Left lung (tissue), 10 donors: Measurements from ENCODE around the gene FSTL5. TPM values are rescaled to one million over a fixed set of nuclear protein-coding genes. Genes with fewer than 3 reads are reported as not detected.
A peak's percentile ranks its signal among the peaks of the same experiment; 100 is the strongest.

Source experiments
- ATAC-seq: fragments of 200-7000 bp; cut with Tn5 transposase; one replicate; pipeline ENCODE4 v1.9.1; 2020; ENCODE audit warnings: moderate library complexity
- DNase-seq, 4 donors: peaks; one replicate each; pipeline ENCODE4 v3.0.0-alpha.2; 2013 to 2020
- H3K27ac ChIP-seq, 2 donors: fragments of 200-600 bp; sonication (generic) in 1 of 2; one replicate each; pipeline versions ENCODE4 v1.5.0 to v1.8.0; 2020 to 2021
- H3K27me3 ChIP-seq, 2 donors: fragments of 200-600 bp; sonication (generic) in 1 of 2; one replicate each; pipeline versions ENCODE4 v1.5.0 to v1.8.0; 2020 to 2021
- H3K36me3 ChIP-seq, 2 donors: fragments of 200-600 bp; sonication (generic) in 1 of 2; one replicate each; pipeline versions ENCODE4 v1.5.0 to v1.8.0; 2020 to 2021
- H3K4me1 ChIP-seq, 2 donors: fragments of 200-600 bp; one replicate each; pipeline ENCODE4 v1.8.0; 2021
- H3K4me3 ChIP-seq, 2 donors: fragments of 200-600 bp; sonication (generic) in 1 of 2; one replicate each; pipeline versions ENCODE4 v1.5.0 to v1.8.0; 2020 to 2021; ENCODE audit warnings: mild to moderate bottlenecking in 1 of 2
- H3K9me3 ChIP-seq, 2 donors: fragments of 200-600 bp; sonication (generic) in 1 of 2; one replicate each; pipeline versions ENCODE4 v1.5.0 to v1.8.0; 2020 to 2021
- CTCF ChIP-seq, 2 donors: fragments of 200-600 bp; sonication (generic) in 1 of 2; IDR thresholded peaks; one replicate each; pipeline versions ENCODE4 v1.5.0 to v1.8.0; 2021; ENCODE audit warnings: antibody characterized with exemption in 2 of 2
- intact Hi-C, 2 donors: fragments of 100-400 bp; cut with DNase I; formaldehyde crosslinking; loops; one replicate each; pipeline versions ENCODE4 v1.11.2 to v1.14.2; 2022
- polyA plus RNA-seq, 6 donors: library from polyadenylated mRNA; unstranded; fragments of 120-200 nt; gene quantifications; one replicate each; pipeline ENCODE4 v1.2.1, GENCODE V29; 2013; ENCODE audit not compliant: insufficient read length in 6 of 6
- total RNA-seq, 2 donors: library from RNA; stranded (reverse); fragmentation: NEBNext Ultra II Directional; extraction: Animal tissue kit (Norgen Biotek cat#: 25700); gene quantifications; one replicate each; pipeline ENCODE4 v1.2.1, GENCODE V29; 2021
- donor health status: DM: no; HTN: yes; CAD: no.
- donor health status: DM: no; HTN: no; CAD: no.

Gene FSTL5
- total and polyA plus RNA-seq, 8 donors: 0.14 to 0.60 (median 0.31) TPM; not detected in 2

- ATAC-seq: no peak
- no peak for TF ChIP-seq CTCF (IDR thresholded peaks at IDR 0.05)
- no peak overlapping the region for H3K4me3 ChIP-seq
Measured at GRCh38 chr4:161702287-161702686, 461.5 kb downstream of the FSTL5 start.

GRCh38 chr4:161696944-161697343 lies 466.9 kb downstream of the FSTL5 start:
- no peak for TF ChIP-seq CTCF (IDR thresholded peaks at IDR 0.05)
- Histone ChIP-seq H3K27me3 (no peaks in the 10 kb centered on the region), H3K4me1 (no peaks in the 10 kb centered on the region), H3K4me3 (no peak overlapping the region), H3K27ac (no peak overlapping the region), H3K9me3 (no peaks in the 10 kb centered on the region), H3K36me3 (no peaks in the 10 kb centered on the region)
- DNase-seq: no peak
- intact Hi-C loops: no loop called here
- ATAC-seq: no peak

More at GRCh38 chr4:161702287-161702686, 461.5 kb downstream of the FSTL5 start:
- intact Hi-C loops: no loop called here
- H3K27me3 ChIP-seq: no peaks in the 10 kb centered on the region
- no peaks in the 10 kb centered on the region for H3K9me3 ChIP-seq
- no peaks in the 10 kb centered on the region for H3K36me3 ChIP-seq
- no peaks in the 10 kb centered on the region for H3K4me1 ChIP-seq
- DNase-seq: no peak
- H3K27ac ChIP-seq: no peak overlapping the region

GRCh38 chr4:161680146-161680545 lies 483.7 kb downstream of the FSTL5 start:
- no peaks in the 10 kb centered on the region for H3K27me3 ChIP-seq
- no peak overlapping the region for H3K27ac ChIP-seq
- intact Hi-C loops: no loop called here
- no peaks in the 10 kb centered on the region for H3K9me3 ChIP-seq
- no peaks in the 10 kb centered on the region for H3K36me3 ChIP-seq
- TF ChIP-seq CTCF (IDR thresholded peaks at IDR 0.05): no peak
- no peaks in the 10 kb centered on the region for H3K4me1 ChIP-seq
- DNase-seq: no peak
- no peak overlapping the region for H3K4me3 ChIP-seq
- ATAC-seq: no peak

- H3K9me3 ChIP-seq: no peaks in the 10 kb centered on the region
- H3K4me3 ChIP-seq: no peak overlapping the region
- TF ChIP-seq CTCF (IDR thresholded peaks at IDR 0.05): no peak
- no peaks in the 10 kb centered on the region for H3K36me3 ChIP-seq
- no peaks in the 10 kb centered on the region for H3K4me1 ChIP-seq
- H3K27ac ChIP-seq: no peak overlapping the region
- H3K27me3 ChIP-seq: no peaks in the 10 kb centered on the region
- intact Hi-C loops: no loop called here
- DNase-seq: no peak
- no peak for ATAC-seq
Measured at GRCh38 chr4:161664740-161665139, 499.1 kb downstream of the FSTL5 start.

DNA sequence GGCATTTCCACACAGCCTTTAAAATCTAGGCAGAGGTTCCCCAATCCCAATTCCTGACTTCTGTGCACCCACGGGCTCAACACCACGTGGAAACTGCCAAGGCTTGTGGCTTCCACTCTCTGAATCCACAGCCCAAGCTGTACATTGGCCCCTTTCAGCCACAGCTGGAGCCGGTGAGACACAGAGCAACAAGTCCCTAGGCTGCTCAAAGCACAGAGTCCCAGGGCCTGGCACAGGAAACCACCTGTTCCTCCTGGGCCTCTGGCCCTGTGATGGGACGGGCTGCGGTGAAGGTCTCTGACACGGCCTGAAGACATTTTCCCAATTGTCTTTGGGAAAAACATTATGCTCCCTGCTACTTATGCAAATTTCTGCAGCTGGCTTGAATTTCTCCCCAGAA lies 500.0 kb downstream of the FSTL5 start:
- Histone ChIP-seq H3K27me3 (no peaks in the 10 kb centered on the region), H3K36me3 (no peaks in the 10 kb centered on the region), H3K27ac (no peak overlapping the region), H3K4me1 (no peaks in the 10 kb centered on the region), H3K9me3 (no peaks in the 10 kb centered on the region), H3K4me3 (no peak overlapping the region)
- no peak for ATAC-seq
- TF ChIP-seq CTCF (IDR thresholded peaks at IDR 0.05): no peak
- intact Hi-C loops: no loop called here
- peak in 1 of 4 donors; percentile 35 for DNase-seq
